GM13977 (cell line): ENCODE measurements around the gene DGKQ.

Source experiments
- DNase-seq: peaks from one replicate; pipeline ENCODE4 v3.0.0; 2012; ENCODE audit warnings: low spot score
- CTCF ChIP-seq: IDR thresholded peaks from 2 replicates; pipeline ENCODE4 v1.5.1; 2012; ENCODE audit warnings: mild to moderate bottlenecking, control low read depth; ENCODE audit not compliant: insufficient read depth; ENCODE audit errors: extremely low read depth, missing control alignments
- in situ Hi-C: fragments of 300-500 bp; cut with MboI; formaldehyde crosslinking; loops from one replicate; pipeline ENCODE4 v1.12.0; 2022; ENCODE audit warnings: low sequenced_read_pairs, low pct_unique_long_range_greater_than_20kb, mixed read lengths, inconsistent platforms; ENCODE audit not compliant: unreplicated experiment

The DGKQ gene

DNA sequence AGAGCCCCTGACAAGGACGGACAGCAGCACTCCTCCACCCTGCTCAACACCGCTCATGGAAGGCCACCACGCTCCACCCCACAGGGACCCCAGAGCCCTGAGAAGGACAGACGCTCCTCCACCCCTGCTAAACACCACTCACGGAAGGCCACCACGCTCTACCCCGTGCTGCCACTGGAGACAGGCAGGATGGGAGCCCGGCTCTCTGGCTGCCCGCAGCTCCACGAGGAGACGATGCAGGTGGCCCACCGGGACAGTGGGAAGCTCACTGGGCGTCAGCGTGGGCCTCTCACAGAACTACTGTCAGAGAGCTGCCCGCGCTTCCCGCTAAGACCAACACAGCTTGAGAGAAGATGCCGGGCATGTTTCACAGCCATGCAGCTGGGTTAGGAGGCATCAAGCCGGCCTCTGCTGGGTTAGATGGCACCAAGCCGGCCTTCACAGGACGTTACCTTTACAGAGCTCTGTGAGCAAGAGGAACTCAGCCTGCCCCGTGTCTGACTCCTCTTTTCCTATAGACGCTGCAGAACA, 62.1 kb downstream of the DGKQ start:
- no peak for DNase-seq
- in situ Hi-C loops, result no loop called here
- no peak for TF ChIP-seq CTCF

DNA sequence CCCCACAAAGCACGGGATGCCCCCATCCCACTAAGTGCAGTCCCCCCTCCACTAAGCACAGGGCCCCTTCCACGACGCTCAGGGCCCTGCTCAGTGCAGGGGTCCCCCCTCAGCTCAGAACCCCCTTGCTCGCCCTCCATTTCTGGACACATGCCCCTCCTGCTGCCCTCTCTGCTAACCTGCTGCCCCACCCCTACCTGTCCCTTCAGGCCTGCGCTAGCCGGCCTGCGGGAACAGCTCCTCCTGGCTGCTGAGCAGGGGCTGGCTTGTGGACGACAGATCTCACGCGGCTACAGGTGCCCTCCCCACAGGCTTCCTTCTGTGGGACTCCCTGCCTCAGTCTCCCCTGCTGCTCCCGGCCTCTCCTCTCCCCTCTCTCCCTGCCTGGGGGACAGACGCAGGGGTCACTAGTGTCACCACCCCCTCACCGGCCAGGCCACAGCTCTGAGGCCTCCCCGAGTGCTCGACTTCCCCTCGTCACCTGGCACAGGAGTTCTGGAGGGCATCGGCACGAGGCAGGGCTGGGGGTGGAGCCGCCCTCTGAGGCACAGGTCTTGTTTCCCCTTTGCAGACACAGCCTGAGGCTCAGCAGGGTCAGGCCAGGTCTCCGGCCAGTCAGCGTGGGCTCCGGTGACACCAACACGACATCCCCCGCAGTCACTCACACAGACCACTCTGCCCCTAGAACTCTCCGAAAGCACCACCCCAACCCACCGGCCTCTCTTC, 62.8 kb downstream of the DGKQ start:
- in situ Hi-C loops, result no loop called here

GRCh38 chr4:909821-910220, 63.5 kb downstream of the DGKQ start:
- DNase-seq, result no peak
- TF ChIP-seq CTCF, result no peak
- in situ Hi-C loops, result no loop called here

More for the DNA sequence above, 62.8 kb downstream of the DGKQ start:
- DNase-seq, result no peak
- no peak for TF ChIP-seq CTCF

DNA sequence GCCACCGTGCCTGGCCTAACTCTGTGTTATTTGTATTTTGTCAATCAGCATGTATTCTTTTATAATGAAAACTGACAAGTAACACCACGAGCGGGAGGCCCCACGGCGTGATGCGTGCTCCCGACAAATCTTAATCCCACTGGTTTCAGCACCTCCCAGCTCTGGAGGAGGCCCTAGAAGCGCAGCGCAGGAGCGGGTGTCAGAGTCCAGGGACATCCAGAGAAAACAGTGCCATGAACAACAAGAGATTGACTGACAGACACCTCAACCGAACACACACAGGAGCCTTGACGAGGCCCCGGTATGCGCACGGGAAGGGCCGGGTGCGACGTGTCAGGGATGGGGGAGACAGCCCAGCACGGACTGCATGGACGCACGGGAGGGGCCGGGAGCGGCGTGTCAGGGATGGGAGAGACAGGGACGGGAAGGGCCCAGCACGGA, 64.2 kb downstream of the DGKQ start:
- in situ Hi-C loops, result no loop called here
- no peak for TF ChIP-seq CTCF

More for the DNA sequence above, 64.2 kb downstream of the DGKQ start:
- DNase-seq, result no peak
